Measurements from ENCODE around the gene ZNHIT1. TPM values are rescaled to one million over a fixed set of nuclear protein-coding genes. Genes with fewer than 3 reads are reported as not detected.
"Not testable (repeated sequence)": the region's sequence is repeated elsewhere in the genome, so short reads cannot be mapped to it uniquely, and the experiment has no call there.

Gene ZNHIT1
- total RNA-seq, 1 donor from 2014 or later, result 53.3 TPM

GRCh38 chr7:101258243-101258731, 40.3 kb downstream of the ZNHIT1 start:
- no peak overlapping the region for H3K4me3 Mint-ChIP-seq
- no peak for TF ChIP-seq CTCF (conservative IDR thresholded peaks at IDR 0.05)
- peaks cover 12% of the 10 kb centered on the region for H3K27me3 Mint-ChIP-seq (ENCODE audit: low read depth)
- no peak for DNase-seq (ENCODE audit: low read depth, low spot score)
- H3K27ac Mint-ChIP-seq (ENCODE audit: unreplicated experiment), result no peak overlapping the region
- H3K9me3 Mint-ChIP-seq, result no peaks in the 10 kb centered on the region
- no peaks in the 10 kb centered on the region for H3K4me1 Mint-ChIP-seq
- no peaks in the 10 kb centered on the region for H3K36me3 Mint-ChIP-seq (ENCODE audit: low read depth)

DNA sequence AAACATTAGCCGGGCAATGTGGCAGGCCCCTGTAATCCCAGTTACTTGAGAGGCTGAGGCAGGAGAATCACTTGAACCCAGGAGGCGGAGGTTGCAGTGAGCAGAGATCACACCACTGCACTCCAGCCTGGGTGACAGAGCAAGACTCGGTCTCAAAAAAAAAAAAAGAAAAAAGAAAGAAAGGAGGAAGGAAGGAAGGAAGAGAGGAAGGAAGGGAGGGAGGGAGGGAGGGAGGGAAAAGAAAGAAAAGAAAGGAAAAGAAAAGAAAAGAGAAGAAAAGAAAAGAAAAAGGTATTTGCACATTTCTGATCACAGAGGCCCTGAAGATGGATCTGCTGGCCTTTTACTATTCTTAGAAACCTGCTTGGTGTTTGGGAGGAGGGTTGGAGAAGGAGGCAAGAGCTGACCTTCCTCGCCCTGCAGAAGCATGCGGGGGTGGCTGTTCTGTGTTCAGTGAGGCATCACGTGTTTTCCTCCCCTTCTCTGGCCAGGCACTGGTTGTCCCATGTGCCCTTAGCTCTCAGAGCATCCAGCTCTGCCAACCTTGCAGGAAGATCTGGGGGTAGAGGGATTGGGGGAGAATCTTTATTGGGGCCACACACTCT, 46.2 kb downstream of the ZNHIT1 start:
- not testable (repeated sequence) for H3K27me3 Mint-ChIP-seq (ENCODE audit: low read depth); H3K4me3 Mint-ChIP-seq; H3K36me3 Mint-ChIP-seq (ENCODE audit: low read depth); H3K4me1 Mint-ChIP-seq; H3K9me3 Mint-ChIP-seq; DNase-seq (ENCODE audit: low read depth, low spot score); H3K27ac Mint-ChIP-seq (ENCODE audit: unreplicated experiment)

DNA sequence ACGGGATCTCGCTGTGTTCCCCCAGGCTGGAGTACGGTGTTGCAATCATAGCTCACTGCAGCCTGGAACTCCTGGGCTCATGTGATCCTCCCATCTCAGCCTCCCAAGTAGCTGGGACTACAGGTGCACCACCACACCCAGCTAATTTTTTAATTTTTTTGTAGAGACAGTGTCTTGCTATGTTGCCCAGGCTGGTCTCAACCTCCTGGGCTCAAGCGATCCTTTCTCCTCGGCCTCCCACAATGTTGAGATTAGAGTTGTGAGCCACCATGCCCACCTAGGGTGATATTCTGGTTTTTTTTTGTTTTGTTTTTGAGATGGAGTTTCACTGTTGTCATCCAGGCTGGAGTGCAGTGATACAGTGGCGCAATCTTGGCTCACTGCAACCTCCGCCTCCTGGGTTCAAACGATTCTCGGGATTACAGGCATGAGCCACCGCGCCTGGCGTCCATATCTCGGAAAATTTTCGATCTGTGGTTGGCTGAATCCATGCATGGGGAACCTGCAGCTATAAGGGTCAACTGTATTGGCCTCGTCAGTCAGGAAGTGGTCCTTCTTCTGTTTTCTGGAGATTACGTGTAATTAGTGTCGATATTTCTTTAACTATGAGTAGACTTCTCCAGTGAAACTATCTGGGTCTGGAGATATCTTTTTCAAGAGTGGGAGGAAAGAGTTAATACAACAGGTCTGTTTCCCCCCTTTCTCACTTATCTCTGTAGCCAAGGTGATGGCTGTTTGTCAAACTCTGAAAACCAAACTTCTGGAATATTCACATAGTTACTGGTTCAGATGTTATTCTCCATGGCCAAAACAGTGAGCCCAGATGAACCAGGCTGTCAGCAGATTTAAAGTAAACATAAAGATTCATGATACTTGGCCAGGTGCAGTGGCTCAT, 47.9 kb downstream of the ZNHIT1 start:
- Mint-ChIP-seq H3K4me1 (peaks cover 5% of the 10 kb centered on the region), H3K27ac (ENCODE audit: unreplicated experiment) (no peak overlapping the region), H3K9me3 (no peaks in the 10 kb centered on the region), H3K4me3 (no peak overlapping the region), H3K36me3 (ENCODE audit: low read depth) (no peaks in the 10 kb centered on the region), H3K27me3 (ENCODE audit: low read depth) (no peaks in the 10 kb centered on the region)
- TF ChIP-seq CTCF (conservative IDR thresholded peaks at IDR 0.05), result no peak
- DNase-seq (ENCODE audit: low read depth, low spot score), result no peak

- Mint-ChIP-seq H3K4me3 (no peak overlapping the region), H3K27me3 (ENCODE audit: low read depth) (no peaks in the 10 kb centered on the region), H3K27ac (ENCODE audit: unreplicated experiment) (no peak overlapping the region), H3K36me3 (ENCODE audit: low read depth) (no peaks in the 10 kb centered on the region), H3K4me1 (peaks cover 17% of the 10 kb centered on the region), H3K9me3 (no peaks in the 10 kb centered on the region)
- TF ChIP-seq CTCF (conservative IDR thresholded peaks at IDR 0.05), result no peak
- DNase-seq (ENCODE audit: low read depth, low spot score), result no peak
These were observed 51.7 kb downstream of the ZNHIT1 start for GRCh38 chr7:101269664-101270063.

GRCh38 chr7:101271021-101271420, 53.1 kb downstream of the ZNHIT1 start:
- H3K4me1 Mint-ChIP-seq, result peaks cover 17% of the 10 kb centered on the region
- no peak for TF ChIP-seq CTCF (conservative IDR thresholded peaks at IDR 0.05)
- H3K27ac Mint-ChIP-seq (ENCODE audit: unreplicated experiment), result no peak overlapping the region
- no peaks in the 10 kb centered on the region for H3K36me3 Mint-ChIP-seq (ENCODE audit: low read depth)
- H3K4me3 Mint-ChIP-seq, result no peak overlapping the region
- no peaks in the 10 kb centered on the region for H3K9me3 Mint-ChIP-seq
- no peaks in the 10 kb centered on the region for H3K27me3 Mint-ChIP-seq (ENCODE audit: low read depth)
- DNase-seq (ENCODE audit: low read depth, low spot score), result no peak

- no peak for TF ChIP-seq CTCF (conservative IDR thresholded peaks at IDR 0.05)
- Mint-ChIP-seq H3K27ac (ENCODE audit: unreplicated experiment) (no peak overlapping the region), H3K9me3 (no peaks in the 10 kb centered on the region), H3K4me1 (peaks cover 17% of the 10 kb centered on the region), H3K27me3 (ENCODE audit: low read depth) (no peaks in the 10 kb centered on the region), H3K4me3 (no peak overlapping the region), H3K36me3 (ENCODE audit: low read depth) (no peaks in the 10 kb centered on the region)
- DNase-seq (ENCODE audit: low read depth, low spot score), result no peak
These were observed 55.2 kb downstream of the ZNHIT1 start for GRCh38 chr7:101273206-101273605.
